ENCODE results near the gene DIPK1A.

DIPK1A gene

GRCh38 chr1:92961896-92962752 lies 862 bp upstream of the DIPK1A start:
- H3K36me3 Mint-ChIP-seq (ENCODE audit: low read depth): no peaks in the 10 kb centered on the region
- no peak for TF ChIP-seq CTCF (IDR thresholded peaks at IDR 0.05)
- H3K4me1 Mint-ChIP-seq: peaks cover 8% of the 10 kb centered on the region
- no peak overlapping the region for H3K27ac Mint-ChIP-seq
- H3K27me3 Mint-ChIP-seq (ENCODE audit: low read depth, poor library complexity): peaks cover 6% of the 10 kb centered on the region
- no peak for DNase-seq
- H3K9me3 Mint-ChIP-seq: no peaks in the 10 kb centered on the region
- no peak overlapping the region for H3K4me3 Mint-ChIP-seq

- peaks cover 6% of the 10 kb centered on the region for H3K27me3 Mint-ChIP-seq (ENCODE audit: low read depth, poor library complexity)
- H3K4me1 Mint-ChIP-seq: peaks cover 8% of the 10 kb centered on the region
- H3K4me3 Mint-ChIP-seq: peak overlapping the region; percentile 88
- H3K9me3 Mint-ChIP-seq: no peaks in the 10 kb centered on the region
- peak; percentile 50 for DNase-seq
- TF ChIP-seq CTCF (IDR thresholded peaks at IDR 0.05): peak; percentile 44
- peak overlapping the region; percentile 71 for H3K27ac Mint-ChIP-seq
- no peaks in the 10 kb centered on the region for H3K36me3 Mint-ChIP-seq (ENCODE audit: low read depth)
These were observed 699 bp downstream of the DIPK1A start for GRCh38 chr1:92960395-92961130.

GRCh38 chr1:92958203-92958970 lies 2.9 kb downstream of the DIPK1A start:
- Mint-ChIP-seq H3K36me3 (ENCODE audit: low read depth) (no peaks in the 10 kb centered on the region), H3K27ac (no peak overlapping the region), H3K27me3 (ENCODE audit: low read depth, poor library complexity) (peaks cover 6% of the 10 kb centered on the region), H3K4me1 (peaks cover 8% of the 10 kb centered on the region), H3K4me3 (no peak overlapping the region), H3K9me3 (no peaks in the 10 kb centered on the region)
- TF ChIP-seq CTCF (IDR thresholded peaks at IDR 0.05): no peak
- no peak for DNase-seq

GRCh38 chr1:92957030-92957734 lies 4.1 kb downstream of the DIPK1A start:
- no peaks in the 10 kb centered on the region for H3K36me3 Mint-ChIP-seq (ENCODE audit: low read depth)
- H3K4me3 Mint-ChIP-seq: no peak overlapping the region
- DNase-seq: no peak
- no peak overlapping the region for H3K27ac Mint-ChIP-seq
- H3K4me1 Mint-ChIP-seq: peaks cover 8% of the 10 kb centered on the region
- no peaks in the 10 kb centered on the region for H3K9me3 Mint-ChIP-seq
- no peak for TF ChIP-seq CTCF (IDR thresholded peaks at IDR 0.05)
- H3K27me3 Mint-ChIP-seq (ENCODE audit: low read depth, poor library complexity): peaks cover 6% of the 10 kb centered on the region

- Mint-ChIP-seq H3K27ac (no peak overlapping the region), H3K4me1 (peaks cover 8% of the 10 kb centered on the region), H3K27me3 (ENCODE audit: low read depth, poor library complexity) (peaks cover 6% of the 10 kb centered on the region), H3K36me3 (ENCODE audit: low read depth) (no peaks in the 10 kb centered on the region), H3K4me3 (no peak overlapping the region), H3K9me3 (no peaks in the 10 kb centered on the region)
- no peak for DNase-seq
- no peak for TF ChIP-seq CTCF (IDR thresholded peaks at IDR 0.05)
These were observed 4.8 kb downstream of the DIPK1A start for GRCh38 chr1:92956254-92957029.

All from nephron progenitor cell (in vitro differentiated cells).